GM12878 (cell line): ENCODE measurements around the gene DNAJA2. TPM values are rescaled to one million over a fixed set of nuclear protein-coding genes. Genes with fewer than 3 reads are reported as not detected.

ENCODE experiments used
- ATAC-seq: fragments of 200-7000 bp; cut with Tn5 transposase; 3 replicates; pipeline ENCODE4 v1.9.1; 2020; ENCODE audit warnings: mild to moderate bottlenecking, moderate library complexity
- BruUV-seq: library from RNA; stranded (reverse); fragments of 400-500 nt; replicated peaks from 2 replicates; lab custom pipeline; 2021; lab: Mats Ljungman, UMichigan
- CTCF ChIA-PET: fragments of 300-600 bp; sonication (Branson Sonifier 250); formaldehyde crosslinking; extraction: SDS; loops from one replicate; lab custom pipeline; 2021; ENCODE audit warnings: inconsistent platforms; lab: Yijun Ruan, JAX
- POLR2A ChIA-PET: fragments of 350-600 bp; formaldehyde crosslinking; extraction: SDS; loops from one replicate; lab custom pipeline; 2021; ENCODE audit warnings: inconsistent platforms; lab: Charles Lee
- RAD21 ChIA-PET: fragments of 300-600 bp; sonication (Branson Sonifier 250); formaldehyde crosslinking; loops from one replicate; lab custom pipeline; 2023; ENCODE audit warnings: antibody characterized with exemption; ENCODE audit not compliant: unreplicated experiment; lab: Charles Lee
- SMC1A ChIA-PET: fragments of 300-600 bp; sonication (Branson Sonifier 250); formaldehyde crosslinking; loops from one replicate; lab custom pipeline; 2023; ENCODE audit not compliant: unreplicated experiment, uncharacterized antibody; lab: Charles Lee
- DNase-seq: peaks from one replicate; pipeline ENCODE4 v3.0.0-alpha.2; 2011; ENCODE audit warnings: low read depth, low spot score
- FAIRE-seq: peaks from 3 replicates; lab custom pipeline; 2011; peaks lifted over from hg19 to GRCh38; lab: Jason Lieb, UNC
- H2AFZ ChIP-seq: 2 replicates; pipeline ENCODE4 v1.6.0; 2011; ENCODE audit warnings: low read depth, low read length, control low read depth; ENCODE audit not compliant: control insufficient read depth
- H3K27ac ChIP-seq: 2 replicates; pipeline ENCODE4 v1.5.1; 2011; ENCODE audit warnings: control low read depth; ENCODE audit not compliant: control insufficient read depth, insufficient read depth
- H3K27me3 ChIP-seq, 2 experiments: replicated peaks in 1 of 2; 2 replicates each; pipeline versions ENCODE4 v1.6.0 to v1.6.1; 2011; ENCODE audit warnings: low read length in 1 of 2; ENCODE audit not compliant: control insufficient read depth in 2 of 2, insufficient read depth in 2 of 2
- H3K36me3 ChIP-seq, 2 experiments: 2 replicates each; pipeline ENCODE4 v1.5.1; 2011; ENCODE audit warnings: low read length in 1 of 2; ENCODE audit not compliant: control insufficient read depth in 2 of 2, insufficient read depth in 2 of 2
- H3K4me1 ChIP-seq: 2 replicates; pipeline ENCODE4 v1.6.1; 2011; ENCODE audit warnings: mild to moderate bottlenecking, low read length, moderate library complexity, mixed read lengths; ENCODE audit not compliant: control insufficient read depth, insufficient read depth
- H3K4me2 ChIP-seq: 2 replicates; pipeline ENCODE4 v1.6.0; 2011; ENCODE audit warnings: control low read depth; ENCODE audit not compliant: control insufficient read depth, insufficient read depth
- H3K4me3 ChIP-seq: fragments of 200-600 bp; sonication (generic); 2 replicates; pipeline ENCODE4 v1.5.1; 2016
- H3K79me2 ChIP-seq: 2 replicates; pipeline ENCODE4 v1.6.0; 2011; ENCODE audit warnings: low read length; ENCODE audit not compliant: control insufficient read depth, insufficient read depth
- H3K9ac ChIP-seq: 2 replicates; pipeline ENCODE4 v1.8.0; 2011; ENCODE audit warnings: low read length, control low read depth, mixed read lengths; ENCODE audit not compliant: control insufficient read depth, insufficient read depth
- H3K9me3 ChIP-seq: replicated peaks from 3 replicates; pipeline ENCODE4 v1.5.1; 2011; ENCODE audit warnings: mild to moderate bottlenecking, low read length; ENCODE audit not compliant: control insufficient read depth, insufficient read depth
- H4K20me1 ChIP-seq: 2 replicates; pipeline ENCODE4 v1.6.0; 2011; ENCODE audit not compliant: control insufficient read depth, insufficient read depth
- BMI1 ChIP-seq: fragments of 450-650 bp; IDR thresholded peaks from 2 replicates; pipeline ENCODE4 v1.6.1; 2016; ENCODE audit warnings: mild to moderate bottlenecking, moderate library complexity, borderline replicate concordance
- CBX3 ChIP-seq: fragments of 200-600 bp; sonication (generic); IDR thresholded peaks from 2 replicates; pipeline ENCODE4 v1.6.1; 2016; ENCODE audit warnings: low read depth, borderline replicate concordance
- CHD1 ChIP-seq: IDR thresholded peaks from 2 replicates; pipeline ENCODE4 v1.6.1; 2012; ENCODE audit warnings: low read depth, low read length, improper control_type of control experiment
- FOXK2 ChIP-seq: fragments of 450-650 bp; IDR thresholded peaks from 2 replicates; pipeline ENCODE4 v1.6.1; 2017; ENCODE audit warnings: mild to moderate bottlenecking, moderate library complexity
- IKZF2 ChIP-seq, 2 experiments: fragments of 450-650 bp; IDR thresholded peaks; 2 replicates each; pipeline ENCODE4 v1.6.1; 2017; ENCODE audit warnings: mild to moderate bottlenecking in 2 of 2, moderate library complexity in 2 of 2
- IRF4 ChIP-seq: IDR thresholded peaks from 2 replicates; pipeline ENCODE4 v1.6.1; 2011; ENCODE audit warnings: low read depth, low read length
- MXI1 ChIP-seq: fragments of 150-350 bp; IDR thresholded peaks from 2 replicates; pipeline ENCODE4 v1.6.1; 2011; ENCODE audit warnings: low read depth, mild to moderate bottlenecking, inconsistent platforms, low read length, improper control_type of control experiment
- MYB ChIP-seq: fragments of 150-350 bp; IDR thresholded peaks from 2 replicates; pipeline ENCODE4 v1.6.1; 2014; ENCODE audit warnings: mild to moderate bottlenecking, low read depth, low read length, borderline replicate concordance
- MYC ChIP-seq: IDR thresholded peaks from 2 replicates; pipeline ENCODE4 v1.6.1; 2011; ENCODE audit warnings: mild to moderate bottlenecking, low read length, moderate library complexity, inconsistent platforms; ENCODE audit not compliant: insufficient read depth, insufficient replicate concordance, insufficient read length, severe bottlenecking
- PAX5 ChIP-seq: IDR thresholded peaks from 2 replicates; pipeline ENCODE4 v1.6.1; 2011; ENCODE audit warnings: low read depth, low read length, borderline replicate concordance
- POLR2A ChIP-seq: IDR thresholded peaks from 2 replicates; pipeline ENCODE4 v1.6.1; 2011; ENCODE audit warnings: low read depth, mild to moderate bottlenecking, low read length
- RAD21 ChIP-seq: IDR thresholded peaks from 2 replicates; pipeline ENCODE4 v1.6.1; 2011; ENCODE audit warnings: mild to moderate bottlenecking, low read depth, low read length, moderate library complexity; ENCODE audit not compliant: insufficient read depth
- SMC3 ChIP-seq: IDR thresholded peaks from 2 replicates; pipeline ENCODE4 v1.6.1; 2011; ENCODE audit warnings: low read length, improper control_type of control experiment, borderline replicate concordance
- SREBF1 ChIP-seq: IDR thresholded peaks from 2 replicates; pipeline ENCODE4 v1.6.1; 2012; ENCODE audit warnings: mild to moderate bottlenecking, low read length
- WRNIP1 ChIP-seq: IDR thresholded peaks from 2 replicates; pipeline ENCODE4 v1.6.1; 2011; ENCODE audit warnings: low read depth, low read length, improper control_type of control experiment, borderline replicate concordance
- ZBED1 ChIP-seq: IDR thresholded peaks from 2 replicates; pipeline ENCODE4 v1.6.1; 2016; ENCODE audit warnings: borderline replicate concordance
- ZNF24 ChIP-seq: fragments of 450-650 bp; IDR thresholded peaks from 2 replicates; pipeline ENCODE4 v1.6.1; 2017; ENCODE audit warnings: antibody characterized with exemption, mild to moderate bottlenecking
- WGBS: methylation state at CpG from one replicate; pipeline ENCODE4 v1.1.6; 2016; ENCODE audit warnings: low lambda C conversion rate; ENCODE audit not compliant: insufficient replicate concordance, insufficient coverage; ENCODE audit errors: missing lambda C conversion rate; 5-methylcytosine and 5-hydroxymethylcytosine counted together
- in situ Hi-C: fragments of 300-500 bp; cut with MboI; formaldehyde crosslinking; loops from 9 replicates; pipeline ENCODE4 v1.14.3; 2018; ENCODE audit warnings: mixed read lengths
- intact Hi-C: fragments of 100-400 bp; cut with micrococcal nuclease; formaldehyde crosslinking; loops from one replicate; pipeline ENCODE4 v1.14.2; 2022; ENCODE audit not compliant: unreplicated experiment
- polyA plus RNA-seq, 11 experiments: library from polyadenylated mRNA; depleted of rRNA in 4 of 11; unstranded in 6 of 11; stranded (reverse) in 5 of 11; fragments of >200 nt; fragmentation: Nextera tagmentation in 4 of 11; fragmentation: Illumina TruSeq in 1 of 11; extraction: Ambion mirVana in 4 of 11; extraction: Trizol in 1 of 11; gene quantifications; 1 replicate in 1 of 11; 2 replicates in 10 of 11; pipeline versions ENCODE4 v1.2.1 to v1.2.3, GENCODE V29; 2011 to 2016; ENCODE audit warnings: inconsistent platforms in 2 of 11, missing spikeins in 2 of 11, low read depth in 1 of 11
- total RNA-seq, 4 experiments: library from RNA; depleted of rRNA in 3 of 4; stranded (reverse); fragments of >200 nt in 3 of 4; fragmentation: Illumina TruSeq in 1 of 4; extraction: Trizol in 1 of 4; gene quantifications; 2 replicates each; pipeline versions ENCODE4 v1.2.1 to v1.2.3, GENCODE V29; 2013 to 2021
- TF ChIP-seq, protein P1 (sequence below): fragments of 450-650 bp; IDR thresholded peaks from 2 replicates; pipeline ENCODE4 v1.6.1; 2016; ENCODE audit warnings: mild to moderate bottlenecking

The DNAJA2 gene
- total and polyA plus RNA-seq, 10 of the 15 experiments (the other 5 are each of a cell fraction or from before 2014, with no cell fraction given) = 26.2 to 96.4 (median 58.1) TPM

DNA sequence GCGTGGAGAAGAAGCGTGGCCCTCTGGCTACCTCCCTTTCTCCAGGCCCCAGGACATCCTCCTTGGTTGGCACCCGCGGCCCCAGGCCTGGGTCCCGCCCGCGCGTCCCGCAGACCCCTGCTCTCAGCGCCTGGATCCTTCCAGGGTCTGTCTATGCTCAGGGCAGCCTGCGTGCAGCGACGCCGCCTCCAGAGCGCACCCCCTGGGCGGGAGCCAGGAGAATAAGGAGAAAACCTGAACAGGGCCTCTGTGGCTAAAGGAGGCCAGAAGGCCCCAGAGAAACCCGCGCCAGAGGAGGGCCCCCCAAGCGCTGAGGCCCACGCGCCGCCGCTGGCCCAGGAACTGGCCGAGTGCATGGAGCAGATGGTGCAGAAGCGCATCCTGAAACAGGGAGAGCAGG, 40.4 kb upstream of the DNAJA2 start:
- H3K4me2 ChIP-seq = no peak overlapping the region
- no peak for ATAC-seq
- H3K9ac ChIP-seq = no peak overlapping the region
- FAIRE-seq = no peak
- no peak overlapping the region for H2AFZ ChIP-seq
- no peak overlapping the region for H3K4me3 ChIP-seq
- TF ChIP-seq MXI1 = no peak
- no peak for TF ChIP-seq IKZF2 (IDR thresholded peaks at IDR 0.05)
- no peak for TF ChIP-seq MYB
- no peak for TF ChIP-seq MYC
- no peak for TF ChIP-seq CHD1
- TF ChIP-seq BMI1 = no peak
- TF ChIP-seq FOXK2 = no peak
- TF ChIP-seq ZNF24 = no peak
- no peak for TF ChIP-seq CBX3
- TF ChIP-seq ZBED1 = no peak
- no peak for TF ChIP-seq SMC3
- TF ChIP-seq, protein P1, sequence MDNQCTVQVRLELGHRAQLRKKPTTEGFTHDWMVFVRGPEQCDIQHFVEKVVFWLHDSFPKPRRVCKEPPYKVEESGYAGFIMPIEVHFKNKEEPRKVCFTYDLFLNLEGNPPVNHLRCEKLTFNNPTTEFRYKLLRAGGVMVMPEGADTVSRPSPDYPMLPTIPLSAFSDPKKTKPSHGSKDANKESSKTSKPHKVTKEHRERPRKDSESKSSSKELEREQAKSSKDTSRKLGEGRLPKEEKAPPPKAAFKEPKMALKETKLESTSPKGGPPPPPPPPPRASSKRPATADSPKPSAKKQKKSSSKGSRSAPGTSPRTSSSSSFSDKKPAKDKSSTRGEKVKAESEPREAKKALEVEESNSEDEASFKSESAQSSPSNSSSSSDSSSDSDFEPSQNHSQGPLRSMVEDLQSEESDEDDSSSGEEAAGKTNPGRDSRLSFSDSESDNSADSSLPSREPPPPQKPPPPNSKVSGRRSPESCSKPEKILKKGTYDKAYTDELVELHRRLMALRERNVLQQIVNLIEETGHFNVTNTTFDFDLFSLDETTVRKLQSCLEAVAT = no peak
- no peak for TF ChIP-seq IRF4
- TF ChIP-seq SREBF1 = no peak
- no peak for TF ChIP-seq PAX5
- no peak for TF ChIP-seq POLR2A
- no peak for TF ChIP-seq WRNIP1
- TF ChIP-seq RAD21 = no peak
- H4K20me1 ChIP-seq = no peaks in the 10 kb centered on the region
- no peak for DNase-seq
- SMC1A ChIA-PET = no interaction called here
- RAD21 ChIA-PET = no interaction called here
- in situ Hi-C loops (no loop called here), intact Hi-C loops (no loop called here)
- H3K27me3 ChIP-seq = no peaks in the 10 kb centered on the region
- over 99% methylated on average over 25 of the region's 25 CpGs for WGBS
- CTCF ChIA-PET = no interaction called here
- H3K9me3 ChIP-seq = no peaks in the 10 kb centered on the region; the same call in 2 of the 3 replicates
- no TSS peak for BruUV-seq
- no peaks in the 10 kb centered on the region for H3K36me3 ChIP-seq
- no peak overlapping the region for H3K27ac ChIP-seq
- peaks cover 27% of the 10 kb centered on the region for H3K4me1 ChIP-seq
- POLR2A ChIA-PET = no interaction called here
- no peaks in the 10 kb centered on the region for H3K79me2 ChIP-seq
